Fibroblast of skin of left biceps (primary cell): ENCODE measurements around the gene ZNF182.
A peak's percentile ranks its signal among the peaks of the same experiment; 100 is the strongest.
"Not testable (repeated sequence)": the region's sequence is repeated elsewhere in the genome, so short reads cannot be mapped to it uniquely, and the experiment has no call there.

Experiments
- DNase-seq, 2 experiments: peaks; one replicate each; pipeline ENCODE4 v3.0.0-alpha.2; 2013; ENCODE audit warnings: low read depth in 2 of 2

The ZNF182 gene

GRCh38 chrX:48003758-48004457 lies at the start of gene ZNF182:
Gene ZNF182, minus strand, starts transcription at chrX:48003989. Its CDS starts 1,380 bp downstream, at chrX:48002609.
- DNase-seq: peak; percentile 63 to 65

- no peak for DNase-seq
These were observed 43.1 kb upstream of the ZNF182 start for GRCh38 chrX:48046846-48047245.

- peak; percentile 45 to 48 for DNase-seq
These were observed 41.9 kb upstream of the ZNF182 start for GRCh38 chrX:48045410-48046311.

GRCh38 chrX:48043056-48043455 lies 39.3 kb upstream of the ZNF182 start:
- DNase-seq: no peak

- no peak for DNase-seq
These were observed 32.1 kb upstream of the ZNF182 start for GRCh38 chrX:48035891-48036290.

GRCh38 chrX:48030641-48031173 lies 26.9 kb upstream of the ZNF182 start:
- not testable (repeated sequence) for DNase-seq

- DNase-seq: no peak
These were observed 26.4 kb upstream of the ZNF182 start for GRCh38 chrX:48030237-48030636.

GRCh38 chrX:48028091-48028490 lies 24.3 kb upstream of the ZNF182 start:
- DNase-seq: no peak

- not testable (repeated sequence) for DNase-seq
These were observed 23.8 kb upstream of the ZNF182 start for GRCh38 chrX:48027545-48027944.

GRCh38 chrX:48025561-48025960 lies 21.8 kb upstream of the ZNF182 start:
- DNase-seq: peak in 1 of 2 experiments; percentile 3

GRCh38 chrX:48022738-48023137 lies 18.9 kb upstream of the ZNF182 start:
- no peak for DNase-seq

GRCh38 chrX:48022100-48022499 lies 18.3 kb upstream of the ZNF182 start:
- DNase-seq: no peak

- peak; percentile 71 to 74 for DNase-seq
These were observed 17.5 kb upstream of the ZNF182 start for GRCh38 chrX:48021026-48021900.

- DNase-seq: not testable (repeated sequence)
These were observed 16.7 kb upstream of the ZNF182 start for GRCh38 chrX:48020472-48020871.

GRCh38 chrX:48019892-48020291 lies 16.1 kb upstream of the ZNF182 start:
- DNase-seq: not testable (repeated sequence)

- DNase-seq: not testable (repeated sequence)
These were observed 13.0 kb upstream of the ZNF182 start for GRCh38 chrX:48016583-48017310.

GRCh38 chrX:48009445-48009960 lies 5.7 kb upstream of the ZNF182 start:
- not testable (repeated sequence) for DNase-seq

- not testable (repeated sequence) for DNase-seq
These were observed 2.9 kb upstream of the ZNF182 start, which contains the start of gene SPACA5 for GRCh38 chrX:48006688-48007087. Gene SPACA5, plus strand, starts transcription at chrX:48006988. Its CDS starts 815 bp downstream, at chrX:48007803.

- no peak for DNase-seq
These were observed 427 bp downstream of the ZNF182 start for GRCh38 chrX:48003367-48003757.

- DNase-seq: no peak
These were observed 860 bp downstream of the ZNF182 start for GRCh38 chrX:48002929-48003328.
